ENCODE results near the gene NT5DC1. TPM values are rescaled to one million over a fixed set of nuclear protein-coding genes. Genes with fewer than 3 reads are reported as not detected.
A peak's percentile ranks its signal among the peaks of the same experiment; 100 is the strongest.

Gene NT5DC1
- total RNA-seq, 2 experiments from 2014 or later = 20.5 to 58.8 TPM

- Histone ChIP-seq H3K4me1 (ENCODE audit: insufficient read depth, low read length, poor library complexity, severe bottlenecking) (peaks cover 23% of the 10 kb centered on the region), H4K20me1 (ENCODE audit: insufficient read depth, low read length) (no peaks in the 10 kb centered on the region), H3K4me3 (ENCODE audit: low read depth, low read length, poor library complexity, severe bottlenecking) (no peak overlapping the region), H2AFZ (ENCODE audit: low read length) (no peak overlapping the region), H3K4me2 (ENCODE audit: low read length) (no peak overlapping the region), H3K79me2 (ENCODE audit: insufficient read depth, low read depth, low read length) (peaks cover 9% of the 10 kb centered on the region), H3K36me3 (ENCODE audit: insufficient read depth, low read length) (0 out of 2 replicates have a peak, but pooled peaks cover 3% of the 10 kb centered on the region), H3K9me3 (ENCODE audit: low read length) (peaks cover 13% of the 10 kb centered on the region; the same call in 1 of the 2 replicates), H3K9me2 (ENCODE audit: insufficient read depth, low read length) (no peaks in the 10 kb centered on the region), H3K27ac (ENCODE audit: low read depth, low read length, poor library complexity, severe bottlenecking) (no peak overlapping the region)
- no TSS peak for BruUV-seq (replicated peaks)
- CTCF ChIA-PET (ENCODE audit: unreplicated experiment) = interaction anchor here (1.7 kb wide), 1 partner anchor 86 kb away, joined by 6 read pairs; no protein-coding TSS in a partner anchor
- TF ChIP-seq, protein P1, sequence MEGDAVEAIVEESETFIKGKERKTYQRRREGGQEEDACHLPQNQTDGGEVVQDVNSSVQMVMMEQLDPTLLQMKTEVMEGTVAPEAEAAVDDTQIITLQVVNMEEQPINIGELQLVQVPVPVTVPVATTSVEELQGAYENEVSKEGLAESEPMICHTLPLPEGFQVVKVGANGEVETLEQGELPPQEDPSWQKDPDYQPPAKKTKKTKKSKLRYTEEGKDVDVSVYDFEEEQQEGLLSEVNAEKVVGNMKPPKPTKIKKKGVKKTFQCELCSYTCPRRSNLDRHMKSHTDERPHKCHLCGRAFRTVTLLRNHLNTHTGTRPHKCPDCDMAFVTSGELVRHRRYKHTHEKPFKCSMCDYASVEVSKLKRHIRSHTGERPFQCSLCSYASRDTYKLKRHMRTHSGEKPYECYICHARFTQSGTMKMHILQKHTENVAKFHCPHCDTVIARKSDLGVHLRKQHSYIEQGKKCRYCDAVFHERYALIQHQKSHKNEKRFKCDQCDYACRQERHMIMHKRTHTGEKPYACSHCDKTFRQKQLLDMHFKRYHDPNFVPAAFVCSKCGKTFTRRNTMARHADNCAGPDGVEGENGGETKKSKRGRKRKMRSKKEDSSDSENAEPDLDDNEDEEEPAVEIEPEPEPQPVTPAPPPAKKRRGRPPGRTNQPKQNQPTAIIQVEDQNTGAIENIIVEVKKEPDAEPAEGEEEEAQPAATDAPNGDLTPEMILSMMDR (conservative IDR thresholded peaks at IDR 0.05; ENCODE audit: low read length) = peak; percentile 76
- TF ChIP-seq EZH2phosphoT487 (IDR thresholded peaks at IDR 0.05; ENCODE audit: borderline replicate concordance, low read depth, low read length) = no peak
- DNase-seq (ENCODE audit: low spot score) = peak; percentile 25
- POLR2A ChIA-PET = interaction anchor here (1.0 to 1.8 kb wide), 3 partner anchors 78 to 83 kb away, joined by 4 to 6 read pairs (median 4); no protein-coding TSS in a partner anchor
- intact Hi-C loops (cut with micrococcal nuclease; ENCODE audit: unreplicated experiment) = loop anchor here (1.0 kb wide), 1 partner anchor 87 kb away; no protein-coding TSS in a partner anchor
These were observed 3.5 kb upstream of the NT5DC1 start for GRCh38 chr6:116096979-116097816.

DNA sequence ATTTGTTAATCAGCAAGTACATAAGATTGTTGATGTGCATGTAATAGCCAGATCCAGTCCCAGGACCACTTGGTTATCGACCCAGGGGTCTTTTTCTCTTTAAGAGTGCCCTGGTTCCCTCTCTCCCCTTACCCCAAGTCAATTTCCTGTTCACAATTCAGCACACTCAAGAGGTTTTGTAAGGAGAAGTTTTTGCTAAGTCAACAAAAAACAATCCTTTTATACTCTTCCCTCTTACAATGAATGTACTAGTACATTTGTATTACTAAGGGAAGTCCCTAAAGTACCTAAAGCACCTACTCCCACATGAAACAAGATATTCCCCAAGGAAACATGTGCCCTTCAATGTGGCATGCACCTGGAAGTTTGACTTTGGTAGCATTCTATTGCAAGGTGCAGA lies 1.6 kb upstream of the NT5DC1 start:
- POLR2A ChIA-PET = interaction anchor here (0.6 kb wide), 1 partner anchor 18 kb away, joined by 3 read pairs; no protein-coding TSS in a partner anchor
- intact Hi-C loops (cut with micrococcal nuclease; ENCODE audit: unreplicated experiment) = no loop called here

More for the DNA sequence above, 1.6 kb upstream of the NT5DC1 start:
- BruUV-seq (replicated peaks) = no TSS peak
- Histone ChIP-seq H3K9me3 (ENCODE audit: low read length) (peaks cover 13% of the 10 kb centered on the region; the same call in 1 of the 2 replicates), H2AFZ (ENCODE audit: low read length) (peak overlapping the region; percentile 97; the same call in 1 of the 2 replicates), H3K4me1 (ENCODE audit: insufficient read depth, low read length, poor library complexity, severe bottlenecking) (peaks cover 37% of the 10 kb centered on the region), H3K79me2 (ENCODE audit: insufficient read depth, low read depth, low read length) (peaks cover 20% of the 10 kb centered on the region), H3K4me2 (ENCODE audit: low read length) (peak overlapping the region; percentile 94), H3K27ac (ENCODE audit: low read depth, low read length, poor library complexity, severe bottlenecking) (no peak overlapping the region), H4K20me1 (ENCODE audit: insufficient read depth, low read length) (no peaks in the 10 kb centered on the region), H3K9me2 (ENCODE audit: insufficient read depth, low read length) (no peaks in the 10 kb centered on the region), H3K4me3 (ENCODE audit: low read depth, low read length, poor library complexity, severe bottlenecking) (peak overlapping the region; percentile 78), H3K36me3 (ENCODE audit: insufficient read depth, low read length) (0 out of 2 replicates have a peak, but pooled peaks cover 3% of the 10 kb centered on the region)
- TF ChIP-seq, protein P1 (conservative IDR thresholded peaks at IDR 0.05; ENCODE audit: low read length) = no peak
- no peak for TF ChIP-seq EZH2phosphoT487 (IDR thresholded peaks at IDR 0.05; ENCODE audit: borderline replicate concordance, low read depth, low read length)
- CTCF ChIA-PET (ENCODE audit: unreplicated experiment) = no interaction called here
- no peak for DNase-seq (ENCODE audit: low spot score)
